HG03342 (cell line): Measurements from ENCODE around the gene GCN1.
"Not testable (repeated sequence)": the region's sequence is repeated elsewhere in the genome, so short reads cannot be mapped to it uniquely, and the experiment has no call there.

Experiments used
- ATAC-seq: cut with Tn5 transposase; IDR thresholded peaks from one replicate; pipeline ENCODE4 v1.9.1; 2021; ENCODE audit warnings: mild to moderate bottlenecking, moderate library complexity; ENCODE audit not compliant: unreplicated experiment

The GCN1 gene

DNA sequence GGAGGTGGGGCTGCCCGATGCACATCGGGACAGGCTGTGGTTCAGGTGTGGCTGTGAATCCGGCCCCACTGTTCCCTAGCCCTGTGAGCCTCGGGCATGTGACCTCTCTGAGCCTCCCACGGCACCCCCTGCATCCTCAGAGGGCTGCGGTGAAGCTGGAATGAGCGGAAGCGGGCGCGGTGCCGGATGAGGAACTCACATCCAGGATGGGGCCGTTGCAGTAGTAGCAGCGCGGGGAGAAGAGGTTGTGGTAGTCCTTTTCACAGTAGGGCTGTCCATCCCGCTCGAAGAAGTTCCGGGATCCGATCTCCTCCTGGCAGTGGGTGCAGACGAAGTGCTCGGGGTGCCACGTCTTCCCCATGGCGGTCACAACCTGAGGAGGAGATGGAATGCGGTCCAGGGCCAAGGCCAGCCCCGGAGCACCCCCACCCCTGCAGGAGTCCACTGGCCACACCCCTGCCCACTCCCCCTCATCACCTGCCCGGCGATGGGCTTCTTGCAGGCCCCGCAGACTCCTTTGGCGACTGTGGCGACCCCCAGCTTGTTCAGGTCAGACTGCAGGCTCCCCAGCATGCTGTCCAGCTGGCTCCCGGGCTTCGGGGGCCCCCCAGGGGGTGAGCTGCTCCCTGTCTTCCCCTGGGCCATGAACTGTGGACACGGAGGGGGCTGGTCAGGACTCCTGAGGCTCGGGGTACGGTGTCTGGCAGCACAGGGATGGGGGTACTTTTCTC, 20.3 kb upstream of the GCN1 start:
- no peak for ATAC-seq

DNA sequence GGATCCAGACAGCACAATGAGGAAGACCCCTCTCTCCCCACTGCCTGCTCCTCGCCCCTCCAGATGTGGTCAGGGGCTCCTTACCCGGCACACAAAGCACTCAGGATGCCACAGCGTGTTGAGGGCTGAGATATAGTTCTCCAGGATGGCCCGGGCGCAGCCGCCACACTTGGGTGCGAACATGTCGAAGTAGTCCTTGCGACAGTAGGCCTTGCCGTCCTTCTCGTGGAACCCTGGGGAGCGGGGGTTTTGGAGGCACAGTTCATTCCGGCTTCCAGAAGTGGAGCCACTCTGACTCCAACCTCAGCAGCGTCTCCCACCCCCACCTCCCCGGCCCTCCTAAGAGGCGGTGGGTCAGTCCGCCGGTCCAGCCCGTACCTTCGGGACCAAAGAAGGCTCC, 19.2 kb upstream of the GCN1 start:
- no peak for ATAC-seq

DNA sequence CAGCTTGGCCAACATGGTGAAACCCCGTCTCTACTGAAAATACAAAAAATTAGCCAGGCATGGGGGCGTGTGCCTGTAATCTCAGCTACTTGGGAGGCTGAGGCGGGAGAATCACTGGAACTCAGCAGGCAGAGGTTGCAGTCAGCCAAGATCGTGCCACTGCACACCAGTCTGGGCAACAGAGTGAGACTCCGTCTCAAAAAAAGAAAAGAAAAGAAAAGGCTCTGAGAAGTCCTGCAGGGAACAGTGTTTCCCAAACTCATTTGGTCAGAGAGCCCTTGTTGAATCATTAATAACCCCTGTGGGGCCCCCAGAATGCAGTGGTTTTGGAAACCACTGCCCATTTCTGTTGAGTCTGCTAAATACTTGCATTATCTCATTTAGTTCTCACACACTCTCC, 18.7 kb upstream of the GCN1 start:
- not testable (repeated sequence) for ATAC-seq

DNA sequence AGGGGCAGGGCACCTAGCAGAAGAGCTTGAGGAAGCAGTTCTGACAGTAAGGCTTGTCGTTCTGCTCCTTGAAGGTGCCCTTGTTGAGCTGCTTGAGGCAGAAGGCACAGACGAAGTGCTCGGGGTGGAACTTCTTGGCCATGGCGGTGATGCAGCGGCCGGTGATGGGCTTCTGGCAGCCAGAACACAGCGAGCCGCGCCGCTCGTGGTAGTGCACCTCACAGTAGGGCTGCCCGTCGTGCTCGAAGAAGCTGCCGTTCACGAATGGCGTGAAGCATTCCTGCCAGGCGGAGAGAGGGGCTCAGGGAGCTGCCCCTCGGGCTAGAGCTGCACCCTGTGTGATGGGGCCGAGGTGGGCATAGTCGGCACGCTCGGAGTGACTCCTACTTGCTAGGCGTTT, 17.8 kb upstream of the GCN1 start:
- ATAC-seq: no peak

DNA sequence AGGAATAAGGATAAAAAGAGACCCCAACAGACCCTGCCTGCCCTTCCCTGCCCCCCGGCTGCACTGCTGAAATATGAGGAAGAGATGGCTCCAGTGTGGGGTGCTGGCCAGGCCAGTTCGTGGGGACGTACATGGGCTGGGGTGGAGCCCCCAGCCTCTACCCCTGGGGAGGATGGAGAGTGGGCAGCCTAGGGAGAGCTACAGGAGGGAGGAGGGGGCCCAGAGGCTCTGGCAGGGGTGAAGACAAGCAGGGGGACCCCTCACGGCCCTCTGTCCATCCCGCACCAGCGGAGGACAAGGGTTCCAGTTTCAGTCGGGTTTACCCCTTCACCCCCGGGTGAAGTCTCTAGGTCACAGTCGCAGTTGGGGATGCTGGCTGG, 17.4 kb upstream of the GCN1 start:
- ATAC-seq: no peak

DNA sequence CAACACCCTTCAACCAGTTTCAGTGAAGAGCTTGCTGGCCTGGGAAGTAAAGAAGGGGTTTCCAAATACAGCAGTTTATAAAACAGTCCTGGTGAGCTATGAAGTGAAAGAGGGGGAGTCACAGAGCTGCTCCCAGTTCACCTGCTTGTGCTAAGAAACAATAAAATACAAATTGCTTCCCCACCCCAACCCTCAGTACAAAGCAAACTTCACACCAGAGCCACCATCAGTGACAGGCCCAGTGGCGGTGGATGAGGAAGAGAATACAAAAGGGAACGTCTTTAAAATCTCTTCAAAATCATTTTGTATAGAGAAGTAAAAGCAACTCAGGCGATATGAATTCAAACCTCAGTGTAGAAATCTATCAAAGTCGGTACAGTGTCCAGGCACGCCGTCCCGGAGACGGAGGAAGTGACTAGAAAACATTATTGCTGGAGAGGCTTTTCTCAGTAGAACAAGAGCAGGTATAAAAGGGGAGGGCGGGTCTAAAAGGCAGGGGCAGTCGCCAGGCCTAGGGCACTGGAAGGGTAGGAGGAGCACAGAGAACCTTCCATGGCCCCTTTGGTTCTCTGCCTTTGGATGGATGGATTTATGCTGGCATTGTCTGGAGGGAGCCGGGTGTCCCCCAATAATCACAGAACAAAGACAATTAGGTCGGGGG, 16.9 kb upstream of the GCN1 start:
- no peak for ATAC-seq

DNA sequence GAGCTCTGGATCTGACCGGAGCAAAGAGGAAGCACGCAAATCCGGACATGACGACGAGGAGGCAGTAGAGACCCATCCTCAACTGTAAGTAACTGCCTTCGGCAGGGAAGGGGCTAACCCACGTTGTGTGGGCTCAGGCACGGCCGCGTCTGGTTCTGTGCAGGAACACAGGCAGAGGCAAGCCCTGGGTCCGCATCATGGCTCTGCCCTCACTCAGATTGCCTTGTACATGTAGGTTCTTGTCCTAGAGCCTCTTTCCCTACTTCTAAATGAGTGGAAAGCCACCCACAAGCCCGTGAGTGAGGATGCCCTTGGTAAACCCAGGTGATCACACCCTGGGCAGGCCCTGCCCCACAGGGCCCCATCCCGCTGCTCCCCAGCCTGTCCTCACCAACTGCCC, 15.3 kb upstream of the GCN1 start:
- ATAC-seq: no peak

DNA sequence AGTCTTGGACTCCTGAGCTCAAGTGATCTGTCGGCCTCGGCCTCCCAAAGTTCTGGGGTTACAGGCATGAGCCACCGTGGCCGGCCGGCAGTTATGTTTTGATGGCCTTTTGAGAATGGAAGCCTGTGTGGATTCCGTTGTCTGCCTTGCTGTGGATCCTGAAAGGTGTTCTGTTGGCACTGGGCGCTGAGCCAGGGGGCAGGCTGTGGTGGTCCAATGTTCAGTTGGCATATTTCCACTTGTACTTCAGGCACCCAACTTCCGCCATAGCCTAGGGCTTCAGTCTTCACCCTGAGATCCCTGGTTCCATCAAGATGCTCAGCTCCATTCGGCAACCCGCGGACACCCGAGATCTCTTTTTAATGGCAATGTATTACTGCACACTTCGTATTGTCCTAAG, 12.7 kb upstream of the GCN1 start:
- ATAC-seq: no peak

DNA sequence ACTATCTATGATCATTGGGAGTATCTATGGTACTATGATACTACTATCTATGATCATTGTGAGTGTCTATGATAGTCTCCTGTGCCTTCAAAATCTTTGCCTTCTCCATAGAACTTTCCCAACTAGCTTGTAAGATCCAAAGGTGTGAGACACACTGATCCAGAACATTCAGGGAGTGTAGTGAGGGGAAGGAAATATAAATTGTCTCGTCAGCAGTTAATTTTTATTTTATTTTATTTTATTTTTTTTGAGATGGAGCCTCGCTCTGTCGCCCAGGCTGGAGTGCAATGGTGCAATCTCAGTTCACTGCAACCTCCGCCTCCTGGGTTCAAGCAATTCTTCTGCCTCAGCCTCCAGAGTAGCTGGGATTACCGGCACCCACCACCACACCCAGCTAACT, 12.3 kb upstream of the GCN1 start:
- ATAC-seq: not testable (repeated sequence)

DNA sequence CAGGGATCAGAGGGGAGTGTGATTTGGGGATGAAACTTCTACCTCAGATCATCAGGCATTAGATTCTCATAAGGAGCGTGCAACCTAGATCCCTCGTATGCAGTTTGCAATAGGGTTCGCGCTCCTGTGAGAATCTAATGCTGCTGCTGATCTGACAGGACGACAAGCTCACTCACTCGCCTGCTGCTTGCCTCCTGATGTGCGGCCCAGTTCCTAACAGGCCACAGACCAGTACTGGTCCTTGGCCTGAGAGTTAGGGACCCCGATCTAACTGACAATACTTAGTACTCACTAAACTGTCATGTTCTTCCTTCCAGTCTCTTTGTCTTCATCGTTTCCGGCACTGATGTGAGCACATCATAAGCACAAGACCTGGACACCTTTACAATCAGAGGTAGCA, 11.7 kb upstream of the GCN1 start:
- no peak for ATAC-seq

DNA sequence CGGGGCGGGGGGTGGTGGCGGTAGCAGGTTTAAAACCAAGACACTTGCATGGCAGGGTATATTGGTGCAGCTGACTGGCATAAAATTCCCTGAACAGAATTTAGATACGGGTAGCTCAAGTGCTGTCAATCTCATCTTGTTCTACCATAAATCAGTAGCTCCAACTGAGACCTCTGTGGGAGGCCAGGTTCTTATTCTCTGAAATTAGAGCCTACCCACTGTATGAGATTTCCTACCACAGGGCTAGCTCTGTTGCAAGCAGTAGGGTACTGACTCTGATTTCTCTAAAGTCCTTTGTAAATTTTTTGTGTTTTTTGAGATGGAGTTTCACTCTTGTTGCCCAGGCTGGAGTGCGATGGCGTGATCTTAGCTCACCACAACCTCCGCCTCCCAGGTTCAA, 9.7 kb upstream of the GCN1 start:
- ATAC-seq: no peak

DNA sequence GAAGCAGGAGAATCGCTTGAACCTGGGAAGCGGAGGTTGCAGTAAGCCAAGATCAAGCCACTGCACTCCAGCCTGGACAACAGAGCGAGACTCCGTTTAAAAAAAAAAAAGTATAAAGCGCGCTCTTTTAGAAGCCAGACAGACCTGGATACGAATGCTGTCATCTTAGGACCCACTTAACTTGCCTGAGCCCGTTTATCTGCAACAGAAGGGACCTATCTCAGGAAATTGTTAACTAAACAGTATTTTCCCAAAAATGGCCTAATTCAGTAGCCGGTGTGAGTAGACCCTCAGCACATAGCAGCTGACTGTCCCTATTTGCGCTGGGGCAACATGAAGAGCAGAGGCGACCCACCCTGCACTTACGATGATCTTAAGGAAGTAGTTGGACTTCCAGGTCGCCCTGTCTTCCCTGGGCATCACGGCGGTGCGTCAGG, 5.9 kb upstream of the GCN1 start:
- ATAC-seq: no peak

DNA sequence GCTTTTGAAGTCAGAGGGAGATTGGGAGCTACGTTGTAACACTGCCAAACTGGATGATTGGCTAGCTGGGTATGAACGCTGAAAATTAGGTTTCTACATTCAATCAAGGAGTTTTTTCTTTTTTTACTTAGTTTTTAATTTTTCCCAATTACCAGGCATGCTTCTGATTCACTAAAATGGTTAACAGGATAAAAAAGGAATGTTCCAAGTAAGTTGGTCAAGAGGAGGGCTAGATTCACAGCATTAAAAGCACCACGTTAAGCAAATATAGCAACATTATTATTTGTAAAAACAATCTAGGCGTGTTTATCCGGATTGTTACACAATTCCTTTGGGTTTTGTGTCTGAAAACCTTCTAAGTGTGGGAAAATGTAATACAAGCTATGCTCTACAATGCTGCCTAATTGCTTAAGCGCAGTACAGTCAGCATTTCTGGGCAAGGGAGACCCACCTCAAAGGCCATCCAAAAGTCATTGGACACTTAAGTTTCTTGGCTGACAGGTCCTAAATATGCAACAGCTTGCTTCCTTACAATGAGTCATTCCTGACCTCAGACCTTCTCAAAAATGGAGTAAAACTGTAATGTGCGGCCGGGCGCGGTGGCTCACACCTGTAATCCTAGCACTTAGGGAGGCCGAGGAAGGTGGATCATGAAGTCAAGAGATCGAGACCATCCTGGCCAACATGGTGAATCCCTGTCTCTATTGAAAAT, 5.2 kb upstream of the GCN1 start:
- no peak for ATAC-seq

DNA sequence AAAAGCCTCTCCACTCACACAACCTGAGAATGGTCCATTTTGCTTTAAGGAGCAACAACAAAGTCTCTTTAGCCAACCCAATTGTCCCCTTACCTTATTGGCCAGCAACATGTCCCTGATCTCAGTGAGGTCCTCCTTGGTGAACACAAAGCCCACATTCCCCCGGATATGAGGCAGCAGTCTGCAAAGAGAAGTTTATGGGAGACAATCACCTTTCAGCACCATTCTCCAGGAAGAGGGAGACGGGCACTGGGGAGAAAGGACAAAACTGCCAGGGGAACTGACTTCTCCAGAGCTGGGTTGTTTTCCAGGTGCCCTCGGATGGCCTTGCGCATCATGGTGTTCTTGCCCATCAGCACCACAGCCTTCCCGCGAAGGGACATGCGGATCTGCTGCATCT, 4.5 kb upstream of the GCN1 start:
- no peak for ATAC-seq

DNA sequence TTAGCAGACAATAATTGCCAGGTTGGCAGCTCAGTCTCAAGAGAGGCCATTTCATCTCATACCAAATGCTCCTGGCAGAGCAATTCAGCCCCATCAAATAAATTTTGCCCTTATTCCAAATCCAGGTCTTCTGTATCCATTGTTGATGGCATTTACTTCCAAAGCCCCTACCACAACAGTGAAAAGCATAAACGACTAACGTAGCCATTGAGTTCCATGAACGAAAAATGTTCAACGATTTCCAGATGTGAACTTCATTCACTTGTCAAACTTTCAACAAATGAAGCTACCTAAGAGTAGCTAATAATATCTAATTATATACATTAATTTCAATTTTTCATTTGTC, 3.0 kb upstream of the GCN1 start:
- ATAC-seq: no peak

DNA sequence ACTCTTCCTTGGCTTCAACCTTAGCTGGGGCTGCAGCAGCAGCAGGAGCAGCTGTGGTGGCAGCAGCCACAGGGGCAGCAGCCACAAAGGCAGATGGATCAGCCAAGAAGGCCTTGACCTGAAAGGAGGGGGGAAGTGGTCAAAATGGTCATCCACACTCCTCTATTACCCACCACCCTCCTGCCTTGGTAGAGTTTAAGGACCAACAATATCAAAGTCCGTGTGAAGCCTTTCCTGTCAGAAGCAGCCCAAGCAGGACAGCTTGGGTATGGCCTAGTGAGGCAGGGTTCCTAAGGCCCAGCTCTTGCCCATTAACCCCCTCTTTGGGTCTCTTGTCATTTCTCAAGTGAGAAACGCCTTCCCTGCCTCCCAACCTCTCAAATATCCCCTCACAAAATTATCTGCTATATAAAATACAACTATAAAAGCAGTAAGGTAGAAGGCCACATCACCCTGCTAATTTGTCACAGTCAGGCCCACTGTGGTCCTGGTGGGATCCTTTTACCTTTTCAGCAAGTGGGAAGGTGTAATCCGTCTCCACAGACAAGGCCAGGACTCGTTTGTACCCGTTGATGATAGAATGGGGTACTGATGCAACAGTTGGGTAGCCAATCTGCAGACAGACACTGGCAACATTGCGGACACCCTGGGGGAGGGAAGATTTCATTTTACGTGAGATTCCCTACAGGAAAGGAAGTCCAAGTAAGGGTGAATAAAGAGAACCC, 2.5 kb upstream of the GCN1 start:
- not testable (repeated sequence) for ATAC-seq

DNA sequence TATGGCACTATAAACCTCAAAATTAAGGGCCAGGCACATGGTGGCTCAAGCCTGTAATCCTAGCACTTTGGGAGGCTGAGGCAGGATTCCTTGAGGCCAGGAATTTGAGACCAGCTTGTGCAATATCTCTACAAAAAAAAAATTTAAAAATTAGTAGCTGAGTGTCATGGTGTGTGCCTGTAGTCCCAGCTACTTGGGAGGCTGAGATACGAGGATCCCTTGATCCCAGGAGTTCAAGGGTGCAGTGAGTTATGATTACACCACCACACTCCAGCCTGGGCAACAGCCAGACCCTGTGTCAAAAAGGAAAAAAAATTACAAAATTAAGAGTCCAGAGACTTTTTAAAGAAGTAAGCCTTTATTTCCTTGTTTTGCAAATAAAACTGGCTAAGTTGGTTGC, 1.8 kb upstream of the GCN1 start:
- no peak for ATAC-seq

DNA sequence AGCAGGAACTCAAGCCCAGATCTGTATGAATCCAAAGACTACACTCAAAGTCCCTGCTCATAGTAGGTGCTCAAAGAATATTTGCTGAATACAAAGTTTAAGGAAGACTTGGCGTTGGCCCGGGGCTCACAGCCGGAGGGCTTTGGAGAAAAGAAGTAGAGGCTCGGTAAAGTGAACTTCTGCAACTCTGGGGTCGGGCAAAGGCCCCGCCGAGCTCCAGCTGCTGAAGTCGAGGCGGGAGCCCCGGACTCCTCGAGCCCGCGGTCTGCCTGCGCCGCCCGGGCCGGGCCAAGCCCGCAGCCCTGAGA, 335 bp downstream of the GCN1 start:
- ATAC-seq: peak; percentile 39

DNA sequence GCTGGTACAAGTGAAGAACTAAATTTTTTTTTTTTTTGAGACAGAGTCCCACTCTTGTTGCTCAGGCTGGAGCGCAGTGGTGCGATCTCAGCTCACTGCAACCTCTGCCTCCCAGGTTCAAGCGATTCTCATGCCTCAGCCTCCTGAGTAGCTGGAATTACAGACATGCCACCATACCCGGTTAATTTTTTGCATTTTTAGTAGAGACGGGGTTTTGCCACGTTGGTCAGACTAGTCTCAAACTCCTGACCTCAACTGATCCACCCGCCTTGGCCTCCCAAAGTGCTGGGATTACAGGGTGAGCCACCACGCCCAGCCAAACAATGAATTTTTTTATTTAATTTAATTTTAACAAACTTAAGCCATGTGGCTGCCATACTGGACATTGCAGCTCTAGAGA, 1.2 kb downstream of the GCN1 start:
- not testable (repeated sequence) for ATAC-seq

DNA sequence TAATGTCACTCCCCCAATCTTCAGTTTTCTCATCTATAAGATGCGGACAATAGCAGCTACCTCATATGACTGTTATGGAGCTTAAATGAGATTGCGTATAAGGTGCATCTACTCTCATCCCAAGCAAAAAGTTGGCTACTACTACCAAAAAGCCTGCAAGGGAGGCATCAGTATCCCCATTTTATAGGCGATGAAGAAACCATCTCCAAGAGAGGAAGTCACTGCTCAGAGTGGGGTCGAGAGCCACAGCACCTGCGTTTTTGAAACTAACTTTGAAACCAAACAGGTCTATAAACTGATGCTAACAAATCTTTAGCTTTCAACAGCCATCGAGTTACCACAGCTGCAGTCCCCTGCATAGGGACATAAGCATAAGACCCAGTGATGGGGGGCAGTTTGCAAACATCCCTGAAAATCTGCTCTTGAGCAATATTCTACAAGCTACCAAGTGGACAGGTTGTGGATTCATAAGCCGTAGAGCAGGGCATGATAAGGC, 3.5 kb downstream of the GCN1 start:
- no peak for ATAC-seq

DNA sequence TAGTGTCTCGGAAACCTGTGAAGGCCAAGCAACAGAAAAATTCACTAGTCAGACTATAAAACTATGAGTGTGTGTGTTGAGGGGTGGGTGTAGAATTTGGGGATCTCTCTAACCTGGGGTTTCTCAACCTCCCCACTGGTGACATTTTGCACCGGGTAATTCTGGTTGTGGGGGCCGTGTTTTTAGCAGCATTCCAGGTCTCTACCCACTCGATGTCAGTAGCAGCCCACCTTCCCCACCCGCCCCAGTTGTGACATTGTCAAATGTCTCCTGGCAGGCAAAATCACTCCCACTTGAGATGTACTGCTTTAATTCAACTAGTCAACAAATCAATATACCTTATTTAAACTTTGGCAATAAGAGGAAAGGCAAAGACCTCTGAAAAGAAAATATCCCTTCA, 4.1 kb downstream of the GCN1 start:
- ATAC-seq: no peak

DNA sequence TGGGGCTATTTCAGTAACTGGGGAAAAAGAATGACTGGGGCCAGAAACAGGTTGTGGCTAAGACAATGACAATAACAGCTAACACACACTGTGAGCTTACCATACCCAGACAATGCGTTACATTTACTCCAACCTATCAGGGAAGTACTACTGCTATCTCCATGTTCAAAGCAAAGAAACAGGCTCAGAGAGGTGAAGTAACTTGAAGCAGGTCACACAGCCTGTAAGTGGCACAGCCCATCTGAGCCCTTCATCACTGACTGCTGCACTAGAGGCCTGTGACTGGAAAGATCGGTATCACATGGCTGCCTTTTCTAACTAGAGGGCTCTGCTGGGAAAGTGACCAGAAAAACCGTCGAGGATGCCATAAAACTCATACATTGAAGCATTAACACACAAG, 7.9 kb downstream of the GCN1 start:
- ATAC-seq: no peak
